ENCODE measurements around the gene TRIM16.
"Not testable (repeated sequence)": the region's sequence is repeated elsewhere in the genome, so short reads cannot be mapped to it uniquely, and the experiment has no call there.

DNA sequence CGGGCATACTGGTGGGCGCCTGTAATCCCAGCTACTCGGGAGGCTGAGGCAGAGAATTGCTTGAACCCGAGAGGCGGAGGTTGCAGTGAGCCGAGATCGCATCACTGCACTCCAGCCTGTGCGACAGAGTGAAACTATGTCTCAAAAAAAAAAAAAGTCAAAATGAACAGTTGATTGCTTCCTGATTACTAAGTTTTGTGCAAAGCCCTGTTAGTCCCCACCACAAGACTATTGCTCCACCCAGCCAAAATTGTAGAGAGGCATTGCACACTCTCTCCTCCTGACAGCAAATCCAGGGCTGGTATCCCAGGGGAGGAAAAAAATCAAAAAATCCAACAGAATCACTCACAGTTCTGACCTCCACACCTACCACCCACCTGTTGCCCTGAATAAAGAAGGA is 91.2 kb downstream of the TRIM16 start:
- TF ChIP-seq, protein P1, sequence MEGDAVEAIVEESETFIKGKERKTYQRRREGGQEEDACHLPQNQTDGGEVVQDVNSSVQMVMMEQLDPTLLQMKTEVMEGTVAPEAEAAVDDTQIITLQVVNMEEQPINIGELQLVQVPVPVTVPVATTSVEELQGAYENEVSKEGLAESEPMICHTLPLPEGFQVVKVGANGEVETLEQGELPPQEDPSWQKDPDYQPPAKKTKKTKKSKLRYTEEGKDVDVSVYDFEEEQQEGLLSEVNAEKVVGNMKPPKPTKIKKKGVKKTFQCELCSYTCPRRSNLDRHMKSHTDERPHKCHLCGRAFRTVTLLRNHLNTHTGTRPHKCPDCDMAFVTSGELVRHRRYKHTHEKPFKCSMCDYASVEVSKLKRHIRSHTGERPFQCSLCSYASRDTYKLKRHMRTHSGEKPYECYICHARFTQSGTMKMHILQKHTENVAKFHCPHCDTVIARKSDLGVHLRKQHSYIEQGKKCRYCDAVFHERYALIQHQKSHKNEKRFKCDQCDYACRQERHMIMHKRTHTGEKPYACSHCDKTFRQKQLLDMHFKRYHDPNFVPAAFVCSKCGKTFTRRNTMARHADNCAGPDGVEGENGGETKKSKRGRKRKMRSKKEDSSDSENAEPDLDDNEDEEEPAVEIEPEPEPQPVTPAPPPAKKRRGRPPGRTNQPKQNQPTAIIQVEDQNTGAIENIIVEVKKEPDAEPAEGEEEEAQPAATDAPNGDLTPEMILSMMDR (IDR thresholded peaks at IDR 0.05) = not testable (repeated sequence)
- not testable (repeated sequence) for TF ChIP-seq POLR2A (IDR thresholded peaks at IDR 0.05)
